Lower leg skin (tissue), 4 donors: ENCODE results near the gene HIRIP3. TPM values are rescaled to one million over a fixed set of nuclear protein-coding genes. Genes with fewer than 3 reads are reported as not detected.

Experiments used
- DNase-seq, 2 donors: peaks; one replicate each; pipeline ENCODE4 v3.0.0-alpha.2; 2019; ENCODE audit warnings: low spot score in 2 of 2
- H3K4me3 ChIP-seq: fragments of 200-600 bp; sonication (generic); 2 replicates; pipeline ENCODE4 v1.5.1; 2017; ENCODE audit warnings: mild to moderate bottlenecking, low read depth; ENCODE audit not compliant: poor library complexity, severe bottlenecking
- POLR2A ChIP-seq, 2 donors: fragments of 450-650 bp; IDR thresholded peaks; one replicate each; pipeline ENCODE4 v1.6.1; 2016 to 2017; ENCODE audit warnings: antibody characterized with exemption in 2 of 2, mild to moderate bottlenecking in 1 of 2, moderate library complexity in 1 of 2
- WGBS, 2 donors: methylation state at CpG; one replicate each; pipeline ENCODE4 v1.1.5; 2018; 5-methylcytosine and 5-hydroxymethylcytosine counted together
- intact Hi-C: fragments of 100-400 bp; cut with DNase I; formaldehyde crosslinking; loops from one replicate; pipeline ENCODE4 v1.15.0; 2023; ENCODE audit warnings: low total_unique reads
- total RNA-seq, 4 donors: library from RNA; depleted of rRNA; stranded (reverse); fragments of >200 nt; gene quantifications; one replicate each; pipeline ENCODE4 v1.1.0, GENCODE V29; 2016
- TF ChIP-seq, protein P1 (sequence below), 3 donors: fragments of 450-650 bp; IDR thresholded peaks; one replicate each; pipeline ENCODE4 v1.5.1; 2016; ENCODE audit warnings: antibody characterized with exemption in 3 of 3, mild to moderate bottlenecking in 3 of 3, moderate library complexity in 2 of 3

Gene HIRIP3
- total RNA-seq, 4 donors from 2014 or later, result 13.7 to 28.9 (median 21.5) TPM

DNA sequence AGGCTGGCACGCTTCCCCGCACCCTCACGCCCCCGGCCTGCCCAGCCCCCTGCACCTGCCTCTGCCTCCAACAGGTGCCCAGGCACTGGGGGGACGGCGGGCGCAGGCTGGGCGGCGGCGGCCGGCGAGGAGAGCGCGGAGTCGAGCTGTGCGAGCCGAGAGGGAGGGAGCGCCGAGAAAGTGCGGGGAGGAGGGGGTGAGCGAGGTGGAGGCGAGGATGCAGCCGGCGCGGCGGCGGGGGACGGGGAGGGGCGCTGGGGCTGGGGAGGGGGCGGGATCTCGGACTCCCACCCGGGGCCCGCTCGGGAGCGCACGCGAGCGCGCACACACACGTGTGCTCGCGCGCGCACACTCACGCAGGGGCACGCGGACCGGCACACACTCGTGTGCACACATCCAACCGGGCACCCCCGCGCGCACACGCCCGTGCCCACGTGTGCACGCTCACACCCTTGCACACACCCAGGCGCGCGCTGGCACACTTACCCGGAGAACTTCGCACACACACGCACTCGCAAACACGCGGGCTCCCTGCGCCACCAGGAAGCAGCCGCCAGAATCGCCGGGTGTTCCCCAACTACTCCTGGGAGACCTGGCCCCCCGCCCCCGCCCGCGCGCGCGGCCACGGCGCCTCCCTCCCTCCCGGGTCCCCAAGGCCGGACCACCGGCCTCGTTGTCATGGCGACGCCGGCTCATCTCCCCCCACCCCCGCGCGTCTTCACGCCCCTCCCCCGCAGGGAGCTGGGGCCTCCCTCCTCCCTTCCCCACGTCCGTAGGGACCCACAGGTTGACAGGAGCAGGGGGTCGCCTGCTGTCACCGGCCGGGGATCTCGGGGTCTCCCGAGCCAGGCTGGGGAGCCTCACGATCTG is 15.7 kb upstream of the HIRIP3 start, which contains the start of gene DOC2A:
Gene DOC2A (minus strand): TSS at position 184 of the 870 bp plus-strand sequence. CDS start 805 bp downstream, outside the sequence.
- no peak within 1 kb of the TSS for H3K4me3 ChIP-seq
- DNase-seq, result no peak
- no peak for TF ChIP-seq POLR2A (IDR thresholded peaks at IDR 0.05)
- TF ChIP-seq, protein P1, sequence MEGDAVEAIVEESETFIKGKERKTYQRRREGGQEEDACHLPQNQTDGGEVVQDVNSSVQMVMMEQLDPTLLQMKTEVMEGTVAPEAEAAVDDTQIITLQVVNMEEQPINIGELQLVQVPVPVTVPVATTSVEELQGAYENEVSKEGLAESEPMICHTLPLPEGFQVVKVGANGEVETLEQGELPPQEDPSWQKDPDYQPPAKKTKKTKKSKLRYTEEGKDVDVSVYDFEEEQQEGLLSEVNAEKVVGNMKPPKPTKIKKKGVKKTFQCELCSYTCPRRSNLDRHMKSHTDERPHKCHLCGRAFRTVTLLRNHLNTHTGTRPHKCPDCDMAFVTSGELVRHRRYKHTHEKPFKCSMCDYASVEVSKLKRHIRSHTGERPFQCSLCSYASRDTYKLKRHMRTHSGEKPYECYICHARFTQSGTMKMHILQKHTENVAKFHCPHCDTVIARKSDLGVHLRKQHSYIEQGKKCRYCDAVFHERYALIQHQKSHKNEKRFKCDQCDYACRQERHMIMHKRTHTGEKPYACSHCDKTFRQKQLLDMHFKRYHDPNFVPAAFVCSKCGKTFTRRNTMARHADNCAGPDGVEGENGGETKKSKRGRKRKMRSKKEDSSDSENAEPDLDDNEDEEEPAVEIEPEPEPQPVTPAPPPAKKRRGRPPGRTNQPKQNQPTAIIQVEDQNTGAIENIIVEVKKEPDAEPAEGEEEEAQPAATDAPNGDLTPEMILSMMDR (IDR thresholded peaks at IDR 0.05), result no peak
- intact Hi-C loops, result no loop called here
- WGBS, 2 donors, result 0 to 1% methylated on average over 6 to 54 of the region's 99 CpGs

DNA sequence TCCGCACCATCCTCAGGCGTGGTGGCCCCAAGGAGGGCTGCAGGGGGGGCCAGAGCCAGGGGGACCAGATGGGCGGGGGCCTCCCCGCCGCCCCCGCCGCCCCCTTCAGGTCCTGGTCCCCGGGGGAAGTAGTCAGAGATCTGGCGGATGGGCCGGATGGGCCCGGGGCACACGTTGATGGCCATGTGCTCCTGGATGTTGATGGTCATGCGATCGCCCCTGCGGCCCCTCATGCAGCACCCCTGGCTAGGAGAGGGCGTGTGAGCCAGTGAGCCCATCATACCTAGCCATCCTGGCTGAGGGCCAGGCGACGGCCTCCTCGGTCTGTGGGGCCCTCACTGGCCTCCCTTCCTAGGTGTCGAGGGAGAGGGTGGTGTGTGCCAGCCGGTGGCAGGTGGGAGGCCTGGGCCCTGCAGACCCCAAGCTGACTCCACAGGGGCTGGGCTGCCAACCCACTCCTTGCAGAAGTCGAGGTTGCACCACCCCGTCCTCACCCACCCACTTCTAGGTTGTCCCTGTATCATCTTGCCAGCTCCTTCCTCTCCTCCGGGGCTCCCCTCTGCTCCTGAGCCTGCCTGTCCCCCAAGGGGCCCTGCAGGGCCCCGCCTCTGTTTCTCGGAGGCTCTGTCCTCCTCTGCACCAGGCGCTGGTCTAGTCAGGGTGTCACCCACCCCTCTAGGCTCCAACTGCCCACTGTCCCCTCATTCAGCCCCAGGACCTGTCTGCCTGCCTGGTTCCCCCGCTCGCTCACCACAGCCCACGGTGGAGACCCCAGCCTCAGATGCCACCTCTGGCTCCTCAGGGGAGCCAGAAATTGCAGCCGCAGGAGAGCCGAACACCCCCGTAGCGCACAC is 14.8 kb upstream of the HIRIP3 start:
- 4 to 11% methylated on average over 18 to 33 of the region's 34 CpGs for WGBS, 2 donors
- H3K4me3 ChIP-seq, result no peak overlapping the region
- TF ChIP-seq, protein P1 (IDR thresholded peaks at IDR 0.05), result no peak
- no peak for TF ChIP-seq POLR2A (IDR thresholded peaks at IDR 0.05)
- no peak for DNase-seq
- intact Hi-C loops, result no loop called here

DNA sequence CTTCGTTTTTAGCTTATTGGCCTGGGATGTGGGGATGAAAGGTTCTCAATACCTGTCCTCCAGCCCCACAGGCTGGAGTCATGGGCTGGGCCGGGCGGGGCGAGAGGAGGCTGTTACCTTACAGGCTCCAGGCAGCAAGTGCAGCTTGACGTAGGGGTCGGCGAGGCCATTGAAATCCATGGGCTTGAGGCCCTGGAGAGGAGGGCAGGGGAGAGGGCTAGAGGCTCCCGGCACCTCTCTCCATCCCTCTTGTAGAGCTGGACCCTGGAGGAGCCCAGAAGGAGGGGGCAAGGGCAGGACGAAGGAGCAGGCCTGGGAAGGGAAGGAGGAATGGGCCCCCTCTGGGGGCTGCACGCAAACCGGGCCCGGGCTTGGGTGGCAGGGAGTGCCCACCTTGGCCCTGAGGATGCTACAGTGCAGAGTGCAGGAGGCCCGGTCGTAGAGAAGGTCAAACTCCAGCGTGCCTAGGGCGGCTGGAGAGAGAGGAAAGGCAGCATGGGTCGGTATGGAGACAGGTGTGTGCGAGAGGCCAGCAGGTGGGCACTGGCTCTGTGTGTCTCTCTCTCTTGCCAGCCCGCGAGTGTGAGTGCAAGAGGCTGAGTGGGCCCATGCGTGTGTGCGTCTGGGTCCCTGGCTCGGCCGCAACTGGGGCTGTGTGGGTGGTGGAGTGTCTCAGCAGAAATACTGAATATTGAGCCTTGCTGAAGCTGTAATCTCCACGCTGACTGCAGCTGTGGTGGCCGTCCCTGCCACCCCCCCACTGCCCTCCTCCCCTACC is 13.9 kb upstream of the HIRIP3 start:
- no peak for DNase-seq
- WGBS, 2 donors, result 42 to 44% methylated on average over 24 of the region's 26 CpGs
- TF ChIP-seq, protein P1 (IDR thresholded peaks at IDR 0.05), result no peak
- TF ChIP-seq POLR2A (IDR thresholded peaks at IDR 0.05), result no peak
- H3K4me3 ChIP-seq, result no peak overlapping the region
- intact Hi-C loops, result no loop called here

DNA sequence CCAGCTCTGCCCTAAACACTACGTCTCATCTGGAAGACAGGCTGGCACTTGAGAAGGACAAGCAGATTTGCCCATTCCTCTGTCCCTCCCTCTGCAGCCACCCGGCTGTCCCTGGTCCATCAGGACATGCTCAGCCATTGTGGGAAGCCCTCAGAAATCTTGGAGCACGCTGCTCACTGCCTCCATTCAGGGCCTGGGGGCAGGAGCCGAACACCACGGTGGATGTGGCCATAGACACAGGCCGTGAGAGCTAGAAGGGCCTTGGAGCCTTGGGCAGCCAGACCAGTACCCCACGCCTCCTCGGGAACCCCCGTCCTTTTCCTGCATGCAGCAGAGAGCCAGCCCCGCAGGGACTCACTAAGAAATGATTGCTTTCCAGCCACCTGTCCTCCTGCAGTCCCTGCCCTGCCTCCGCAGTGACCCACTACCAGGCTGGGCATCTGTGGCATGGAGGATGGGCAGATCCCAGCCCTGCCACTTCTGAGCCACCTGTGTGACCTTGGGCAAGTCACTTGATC is 12.0 kb upstream of the HIRIP3 start:
- WGBS, 2 donors, result 62 to 66% methylated on average over 11 of the region's 11 CpGs
- intact Hi-C loops, result no loop called here
- TF ChIP-seq, protein P1 (IDR thresholded peaks at IDR 0.05), result no peak
- no peak for TF ChIP-seq POLR2A (IDR thresholded peaks at IDR 0.05)

DNA sequence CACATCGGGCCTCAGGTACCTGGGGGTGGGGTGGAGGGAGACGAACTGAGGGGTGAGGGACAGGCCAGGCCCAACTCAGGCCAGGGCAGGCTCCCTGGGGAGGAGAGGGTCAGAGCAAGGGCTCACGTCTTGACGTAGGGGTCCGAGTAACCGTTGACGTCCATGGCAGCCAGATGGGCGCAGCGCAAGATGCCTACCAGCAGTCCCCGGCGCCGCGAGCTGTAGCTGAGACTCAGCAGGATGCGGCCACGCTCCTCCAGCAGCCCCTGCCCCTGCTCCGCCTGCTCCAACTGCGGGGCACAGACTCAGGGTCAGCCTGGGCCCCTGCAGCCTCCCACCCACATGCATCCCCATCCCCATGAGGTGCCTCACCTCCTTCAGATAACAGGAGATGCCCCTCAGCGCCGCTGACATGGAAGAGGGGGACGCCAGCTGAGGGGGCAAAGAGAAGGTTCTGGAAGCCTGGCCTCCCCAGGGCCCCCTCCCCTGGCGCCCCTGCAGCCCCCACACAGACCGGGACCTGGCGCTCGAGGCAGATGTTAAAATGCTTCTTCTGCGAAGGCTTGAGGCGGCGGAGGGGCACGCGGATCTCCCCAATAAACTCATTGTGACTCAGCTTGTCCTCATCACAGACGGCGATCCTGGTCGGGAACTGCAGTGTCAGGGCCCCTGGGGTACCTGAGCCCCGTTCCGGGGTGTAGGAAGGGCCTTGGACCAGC is 11.4 kb upstream of the HIRIP3 start:
- intact Hi-C loops, result no loop called here
- no peak overlapping the region for H3K4me3 ChIP-seq
- no peak for DNase-seq
- WGBS, 2 donors, result 69 to 78% methylated on average over 17 to 28 of the region's 34 CpGs
- TF ChIP-seq POLR2A (IDR thresholded peaks at IDR 0.05), result no peak
- TF ChIP-seq, protein P1 (IDR thresholded peaks at IDR 0.05), result no peak

More for the DNA sequence above, 12.0 kb upstream of the HIRIP3 start:
- no peak overlapping the region for H3K4me3 ChIP-seq
- DNase-seq, result no peak
